Parathyroid adenoma (tissue), 2 donors: Measurements from ENCODE around the gene FKBP2.
A peak's percentile ranks its signal among the peaks of the same experiment; 100 is the strongest.

Source experiments
- H2AFZ ChIP-seq: fragments of 300-600 bp; sonication (generic); one replicate; pipeline ENCODE4 v1.7.0; 2017; ENCODE audit warnings: antibody characterized with exemption, mild to moderate bottlenecking
- H3K27ac ChIP-seq: fragments of 300-600 bp; sonication (generic); one replicate; pipeline ENCODE4 v1.7.0; 2017
- H3K27me3 ChIP-seq: fragments of 300-600 bp; sonication (generic); one replicate; pipeline ENCODE4 v1.7.0; 2017; ENCODE audit warnings: low read length; ENCODE audit not compliant: control insufficient read depth, insufficient read depth
- H3K36me3 ChIP-seq: fragments of 300-600 bp; sonication (generic); one replicate; pipeline ENCODE4 v1.7.0; 2017; ENCODE audit warnings: low read length; ENCODE audit not compliant: control insufficient read depth, insufficient read depth
- H3K4me1 ChIP-seq: fragments of 300-600 bp; sonication (generic); one replicate; pipeline ENCODE4 v1.7.0; 2017; ENCODE audit warnings: control low read depth
- H3K4me2 ChIP-seq: fragments of 300-600 bp; sonication (generic); one replicate; pipeline ENCODE4 v1.7.0; 2017; ENCODE audit warnings: low read length
- H3K4me3 ChIP-seq: fragments of 300-600 bp; sonication (generic); one replicate; pipeline ENCODE4 v1.7.0; 2017; ENCODE audit warnings: low read depth, low read length
- H3K79me2 ChIP-seq: fragments of 300-600 bp; sonication (generic); one replicate; pipeline ENCODE4 v1.7.0; 2017; ENCODE audit warnings: control low read depth
- H3K9ac ChIP-seq: fragments of 300-600 bp; sonication (generic); one replicate; pipeline ENCODE4 v1.7.0; 2017; ENCODE audit warnings: mild to moderate bottlenecking
- H3K9me3 ChIP-seq: fragments of 300-600 bp; sonication (generic); one replicate; pipeline ENCODE4 v1.7.0; 2017; ENCODE audit warnings: low read length; ENCODE audit not compliant: control insufficient read depth
- TF ChIP-seq, protein P1 (sequence below): fragments of 300-600 bp; sonication (generic); IDR thresholded peaks from one replicate; pipeline ENCODE4 v1.7.0; 2017; ENCODE audit warnings: antibody characterized with exemption, mild to moderate bottlenecking
- donor health status: primary hyperparathyroidism.

Gene FKBP2

DNA sequence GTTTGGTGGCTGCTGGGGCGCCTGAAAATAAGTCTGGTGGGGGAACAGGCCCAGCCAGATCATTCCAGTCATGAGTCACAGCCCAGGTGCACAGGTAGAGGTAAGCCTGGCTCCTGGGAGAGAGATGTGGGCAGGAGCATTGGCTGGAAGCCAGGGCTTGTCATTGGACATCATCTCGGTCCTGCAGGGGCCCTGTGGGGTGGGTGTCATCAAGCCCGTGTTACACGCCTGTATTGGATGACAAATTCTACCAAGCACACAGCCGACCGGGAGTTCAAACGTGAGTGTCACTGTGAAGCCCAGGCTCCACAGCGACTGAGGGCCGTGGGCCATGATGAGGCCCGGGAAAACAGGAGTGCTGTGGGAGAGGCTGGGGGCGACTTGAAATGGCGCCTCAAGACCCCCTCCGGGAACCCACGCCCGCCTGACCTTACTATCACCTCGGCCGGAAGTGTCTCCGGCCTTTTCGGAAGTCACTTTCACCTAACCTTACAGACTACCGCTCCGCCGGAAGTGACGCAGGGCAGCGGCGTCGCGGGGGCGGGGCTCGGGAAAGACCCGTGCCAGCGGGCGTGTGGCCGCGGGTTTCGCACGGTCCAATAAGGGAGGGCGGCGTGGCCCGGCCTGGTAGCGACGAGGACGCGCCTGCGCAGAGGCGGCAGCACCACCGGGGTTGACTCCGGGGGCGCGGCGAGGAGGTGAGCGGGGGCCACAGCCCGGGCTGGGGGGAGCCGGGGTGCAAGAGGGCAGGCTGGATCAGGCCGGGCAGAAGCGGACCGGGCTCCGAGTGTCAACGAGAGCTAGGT is at the start of gene FKBP2:
TSS of gene FKBP2 (plus strand) at position 661 of the 806 bp plus-strand sequence. CDS start 1,293 bp downstream, outside the sequence.
- no peaks in the 10 kb centered on the region for H3K79me2 ChIP-seq
- TF ChIP-seq, protein P1, sequence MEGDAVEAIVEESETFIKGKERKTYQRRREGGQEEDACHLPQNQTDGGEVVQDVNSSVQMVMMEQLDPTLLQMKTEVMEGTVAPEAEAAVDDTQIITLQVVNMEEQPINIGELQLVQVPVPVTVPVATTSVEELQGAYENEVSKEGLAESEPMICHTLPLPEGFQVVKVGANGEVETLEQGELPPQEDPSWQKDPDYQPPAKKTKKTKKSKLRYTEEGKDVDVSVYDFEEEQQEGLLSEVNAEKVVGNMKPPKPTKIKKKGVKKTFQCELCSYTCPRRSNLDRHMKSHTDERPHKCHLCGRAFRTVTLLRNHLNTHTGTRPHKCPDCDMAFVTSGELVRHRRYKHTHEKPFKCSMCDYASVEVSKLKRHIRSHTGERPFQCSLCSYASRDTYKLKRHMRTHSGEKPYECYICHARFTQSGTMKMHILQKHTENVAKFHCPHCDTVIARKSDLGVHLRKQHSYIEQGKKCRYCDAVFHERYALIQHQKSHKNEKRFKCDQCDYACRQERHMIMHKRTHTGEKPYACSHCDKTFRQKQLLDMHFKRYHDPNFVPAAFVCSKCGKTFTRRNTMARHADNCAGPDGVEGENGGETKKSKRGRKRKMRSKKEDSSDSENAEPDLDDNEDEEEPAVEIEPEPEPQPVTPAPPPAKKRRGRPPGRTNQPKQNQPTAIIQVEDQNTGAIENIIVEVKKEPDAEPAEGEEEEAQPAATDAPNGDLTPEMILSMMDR = no peak
- H3K4me3 ChIP-seq = peak within 1 kb of the TSS; percentile 79
- peak within 1 kb of the TSS; percentile 53 for H3K9ac ChIP-seq
- no peaks in the 10 kb centered on the region for H3K27me3 ChIP-seq
- peak within 1 kb of the TSS; percentile 78 for H2AFZ ChIP-seq
- H3K27ac ChIP-seq = peak within 1 kb of the TSS; percentile 99
- H3K36me3 ChIP-seq = no peaks in the 10 kb centered on the region
- H3K4me1 ChIP-seq = peaks cover 12% of the 10 kb centered on the region
- H3K9me3 ChIP-seq = no peaks in the 10 kb centered on the region
- H3K4me2 ChIP-seq = peak within 1 kb of the TSS; percentile 97

DNA sequence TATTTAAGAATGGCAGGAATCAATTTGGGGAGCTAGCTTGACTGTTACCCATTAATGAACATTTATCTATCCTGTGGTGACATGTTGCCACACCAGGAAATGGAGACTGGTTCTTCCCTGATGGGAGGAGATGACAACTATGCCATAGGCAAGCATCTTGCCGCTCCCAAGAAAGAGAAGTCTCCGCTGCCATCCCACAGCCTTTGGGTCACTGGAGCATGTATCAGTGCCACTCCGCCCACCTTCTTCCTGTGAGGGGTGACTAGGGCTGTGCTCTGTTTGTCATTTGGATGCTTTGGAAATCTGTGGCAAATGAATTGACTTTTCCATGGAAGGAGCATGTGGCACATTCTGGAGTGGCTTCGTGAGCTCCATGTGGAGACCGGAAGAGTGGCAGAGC is 48.5 kb upstream of the FKBP2 start:
- Histone ChIP-seq H3K27ac (no peak overlapping the region), H3K4me2 (no peak overlapping the region), H3K27me3 (no peaks in the 10 kb centered on the region), H3K4me3 (no peak overlapping the region), H3K36me3 (no peaks in the 10 kb centered on the region), H3K79me2 (peaks cover 3% of the 10 kb centered on the region), H3K9ac (no peak overlapping the region), H3K4me1 (no peaks in the 10 kb centered on the region), H2AFZ (no peak overlapping the region), H3K9me3 (no peaks in the 10 kb centered on the region)
- TF ChIP-seq, protein P1 = no peak

DNA sequence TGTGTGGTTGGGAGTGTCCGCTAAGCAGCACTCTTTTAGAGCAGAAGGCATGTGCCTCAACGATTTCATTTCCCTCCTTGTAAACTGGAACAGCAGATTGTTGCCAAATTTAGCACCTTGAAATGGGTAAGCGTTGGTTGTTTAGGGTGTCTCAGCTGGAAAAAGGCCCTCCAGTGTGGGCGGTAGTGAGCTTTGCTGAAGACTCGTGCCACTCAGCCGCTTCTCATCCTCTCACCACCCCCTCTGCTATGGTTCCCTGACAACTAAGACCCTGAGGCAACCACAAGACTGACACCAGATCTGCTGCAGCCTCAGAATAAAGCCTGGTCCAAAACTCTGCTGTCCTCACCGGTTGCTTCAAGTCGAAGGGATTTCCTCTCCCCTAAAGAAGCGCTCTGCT is 44.3 kb upstream of the FKBP2 start:
- Histone ChIP-seq H3K4me3 (no peak overlapping the region), H3K27me3 (no peaks in the 10 kb centered on the region), H3K36me3 (no peaks in the 10 kb centered on the region), H3K4me1 (no peaks in the 10 kb centered on the region), H3K27ac (no peak overlapping the region), H3K9ac (no peak overlapping the region), H3K9me3 (no peaks in the 10 kb centered on the region), H2AFZ (no peak overlapping the region), H3K79me2 (no peaks in the 10 kb centered on the region), H3K4me2 (no peak overlapping the region)
- TF ChIP-seq, protein P1 = no peak

DNA sequence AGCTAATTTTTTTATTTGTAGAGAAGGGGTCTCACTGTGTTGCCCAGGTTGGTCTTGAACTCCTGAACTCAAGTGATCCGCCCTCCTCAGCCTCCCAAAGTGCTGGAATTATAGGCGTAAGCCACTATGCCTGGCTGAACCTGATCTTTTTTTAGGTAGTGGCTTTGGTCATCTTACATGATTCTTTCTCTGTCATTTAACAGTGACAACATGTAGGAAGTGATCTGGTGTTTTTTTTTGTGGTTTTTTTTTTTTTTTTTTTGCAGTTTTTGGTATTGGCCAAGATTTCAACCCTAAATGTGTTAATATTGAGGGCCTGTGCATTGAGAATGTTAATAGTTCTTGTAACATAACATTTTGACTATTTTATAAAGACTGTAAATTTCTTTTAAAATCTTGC is 42.4 kb upstream of the FKBP2 start:
- H2AFZ ChIP-seq = no peak overlapping the region
- no peak overlapping the region for H3K4me3 ChIP-seq
- TF ChIP-seq, protein P1 = no peak
- H3K79me2 ChIP-seq = no peaks in the 10 kb centered on the region
- no peaks in the 10 kb centered on the region for H3K4me1 ChIP-seq
- H3K9ac ChIP-seq = no peak overlapping the region
- no peaks in the 10 kb centered on the region for H3K9me3 ChIP-seq
- H3K27me3 ChIP-seq = no peaks in the 10 kb centered on the region
- H3K4me2 ChIP-seq = no peak overlapping the region
- H3K27ac ChIP-seq = no peak overlapping the region
- H3K36me3 ChIP-seq = no peaks in the 10 kb centered on the region

DNA sequence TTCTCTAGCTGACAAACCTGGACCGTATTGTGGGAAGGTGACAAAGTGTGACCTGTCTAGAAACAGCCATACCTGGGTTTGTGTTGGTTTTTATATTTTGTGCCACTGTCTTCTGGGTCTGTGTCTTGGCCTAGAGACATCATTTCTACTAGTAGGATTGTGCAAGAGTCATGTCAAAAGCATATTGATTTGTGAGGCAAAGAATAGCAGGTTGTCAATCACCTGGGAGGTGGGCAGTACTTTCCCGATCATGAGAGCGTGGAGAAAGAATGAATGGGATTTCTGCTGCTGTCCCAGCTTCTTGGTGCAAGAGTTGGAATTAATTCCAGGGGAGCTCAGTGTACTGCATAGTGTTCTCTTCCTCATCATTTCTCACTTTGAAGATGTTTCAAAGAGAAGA is 39.4 kb upstream of the FKBP2 start:
- Histone ChIP-seq H3K36me3 (no peaks in the 10 kb centered on the region), H3K4me1 (peaks cover 4% of the 10 kb centered on the region), H3K27me3 (no peaks in the 10 kb centered on the region), H3K79me2 (no peaks in the 10 kb centered on the region), H2AFZ (no peak overlapping the region), H3K9me3 (no peaks in the 10 kb centered on the region), H3K4me3 (no peak overlapping the region), H3K27ac (no peak overlapping the region), H3K4me2 (no peak overlapping the region), H3K9ac (no peak overlapping the region)
- TF ChIP-seq, protein P1 = no peak
